IMR-90 (cell line): Measurements from ENCODE around the gene PTPRN2. TPM values are rescaled to one million over a fixed set of nuclear protein-coding genes. Genes with fewer than 3 reads are reported as not detected.

Source experiments
- ATAC-seq: fragments of 200-7000 bp; cut with Tn5 transposase; 2 replicates; pipeline ENCODE4 v1.9.1; 2020; ENCODE audit warnings: low read depth, mild to moderate bottlenecking, moderate library complexity
- BruUV-seq: library from RNA; stranded (reverse); fragments of 400-500 nt; replicated peaks from 2 replicates; lab custom pipeline; 2021; lab: Mats Ljungman, UMichigan
- CTCF ChIA-PET: fragments of 300-600 bp; formaldehyde crosslinking; extraction: SDS; loops from one replicate; lab custom pipeline; 2021; ENCODE audit warnings: antibody characterized with exemption; lab: Yijun Ruan, JAX
- POLR2A ChIA-PET: fragments of 300-600 bp; sonication (Branson Sonifier 250); formaldehyde crosslinking; loops from one replicate; lab custom pipeline; 2022; ENCODE audit warnings: antibody characterized with exemption; ENCODE audit not compliant: unreplicated experiment; lab: Charles Lee
- DNase-seq: peaks from one replicate; pipeline ENCODE4 v3.0.0; 2013
- H2AFZ ChIP-seq: replicated peaks from 2 replicates; pipeline ENCODE3; 2013; ENCODE audit warnings: low read length, mild to moderate bottlenecking; ENCODE audit not compliant: poor library complexity
- H2AK5ac ChIP-seq: 2 replicates; pipeline ENCODE4 v1.6.1; 2013; ENCODE audit warnings: low read depth, low read length, inconsistent platforms
- H2AK9ac ChIP-seq: replicated peaks from 2 replicates; pipeline ENCODE3; 2013; ENCODE audit warnings: mild to moderate bottlenecking, low read depth, low read length, moderate library complexity; ENCODE audit not compliant: poor library complexity
- H2BK120ac ChIP-seq: 2 replicates; pipeline ENCODE4 v1.6.1; 2013; ENCODE audit warnings: low read depth, low read length, inconsistent platforms
- H2BK15ac ChIP-seq: 3 replicates; pipeline ENCODE4 v1.6.1; 2013; ENCODE audit warnings: low read depth, low read length, inconsistent platforms
- H2BK20ac ChIP-seq: 2 replicates; pipeline ENCODE4 v1.6.1; 2013; ENCODE audit warnings: low read depth, mild to moderate bottlenecking, inconsistent platforms, low read length, moderate library complexity
- H2BK5ac ChIP-seq: 2 replicates; pipeline ENCODE4 v1.6.1; 2013; ENCODE audit warnings: mild to moderate bottlenecking, low read depth, low read length, inconsistent platforms; ENCODE audit not compliant: poor library complexity, severe bottlenecking
- H3K14ac ChIP-seq: replicated peaks from 2 replicates; pipeline ENCODE4 v1.6.1; 2013; ENCODE audit warnings: low read depth, low read length, inconsistent platforms
- H3K18ac ChIP-seq: 2 replicates; pipeline ENCODE4 v1.6.1; 2013; ENCODE audit warnings: low read depth, low read length, control low read depth
- H3K23ac ChIP-seq: 2 replicates; pipeline ENCODE4 v1.6.1; 2013; ENCODE audit warnings: low read depth, low read length, inconsistent platforms
- H3K27ac ChIP-seq: 2 replicates; pipeline ENCODE4 v1.5.1; 2013; ENCODE audit warnings: mild to moderate bottlenecking, control low read depth, low read length; ENCODE audit not compliant: insufficient read depth
- H3K27me3 ChIP-seq: 2 replicates; pipeline ENCODE4 v1.6.1; 2013; ENCODE audit warnings: low read length; ENCODE audit not compliant: control insufficient read depth, insufficient read depth
- H3K36me3 ChIP-seq: 2 replicates; pipeline ENCODE4 v1.6.1; 2013; ENCODE audit warnings: low read length, mixed read lengths; ENCODE audit not compliant: control insufficient read depth, insufficient read depth
- H3K4ac ChIP-seq: 2 replicates; pipeline ENCODE4 v1.6.1; 2013; ENCODE audit warnings: low read depth, low read length, inconsistent platforms
- H3K4me1 ChIP-seq: 2 replicates; pipeline ENCODE4 v1.6.1; 2013; ENCODE audit warnings: low read length, mixed read lengths; ENCODE audit not compliant: control insufficient read depth, insufficient read depth
- H3K4me2 ChIP-seq: 2 replicates; pipeline ENCODE4 v1.6.1; 2013; ENCODE audit warnings: low read depth, mild to moderate bottlenecking, control low read depth, low read length, moderate library complexity
- H3K4me3 ChIP-seq: 2 replicates; pipeline ENCODE4 v1.5.1; 2013; ENCODE audit warnings: low read depth, mild to moderate bottlenecking, control low read depth, low read length, moderate library complexity; ENCODE audit not compliant: insufficient read depth
- H3K56ac ChIP-seq: 2 replicates; pipeline ENCODE4 v1.6.1; 2013; ENCODE audit warnings: low read length, inconsistent platforms; ENCODE audit not compliant: insufficient read depth; ENCODE audit errors: extremely low read depth
- H3K79me1 ChIP-seq, 2 experiments: 2 replicates each; pipeline ENCODE4 v1.6.1; 2013; ENCODE audit warnings: low read length in 2 of 2, inconsistent platforms in 1 of 2, low read depth in 1 of 2
- H3K9ac ChIP-seq: 2 replicates; pipeline ENCODE4 v1.6.1; 2013; ENCODE audit warnings: low read depth, low read length, control low read depth
- H3K9me1 ChIP-seq: 2 replicates; pipeline ENCODE4 v1.6.1; 2013; ENCODE audit warnings: low read length, inconsistent platforms; ENCODE audit not compliant: insufficient read depth
- H3K9me3 ChIP-seq: 2 replicates; pipeline ENCODE4 v1.6.1; 2013; ENCODE audit warnings: low read length; ENCODE audit not compliant: control insufficient read depth, insufficient read depth
- H4K20me1 ChIP-seq: 2 replicates; pipeline ENCODE4 v1.6.1; 2013; ENCODE audit warnings: low read length, inconsistent platforms; ENCODE audit not compliant: insufficient read depth
- H4K5ac ChIP-seq: 2 replicates; pipeline ENCODE4 v1.6.1; 2013; ENCODE audit warnings: mild to moderate bottlenecking, low read depth, low read length, control low read depth
- H4K8ac ChIP-seq, 2 experiments: 2 replicates each; pipeline ENCODE4 v1.6.1; 2013; ENCODE audit warnings: low read depth in 2 of 2, low read length in 2 of 2, control low read depth in 1 of 2, inconsistent platforms in 1 of 2
- H4K91ac ChIP-seq: 2 replicates; pipeline ENCODE4 v1.6.1; 2013; ENCODE audit warnings: low read depth, low read length, inconsistent platforms; ENCODE audit not compliant: insufficient read depth
- CEBPB ChIP-seq: IDR thresholded peaks from 2 replicates; pipeline ENCODE4 v1.6.1; 2012; ENCODE audit warnings: low read depth, low read length, improper control_type of control experiment
- WGBS, 2 experiments: methylation state at CpG; one replicate each; pipeline versions ENCODE4 v1.1.5 to v1.1.7; 2013; ENCODE audit warnings: missing lambda C conversion rate in 2 of 2; ENCODE audit not compliant: insufficient read length in 1 of 2; ENCODE audit errors: extremely low coverage in 2 of 2; 5-methylcytosine and 5-hydroxymethylcytosine counted together
- dilution Hi-C: fragments of 300-500 bp; cut with HindIII; formaldehyde crosslinking; loops from one replicate; pipeline ENCODE4 v1.14.3; 2018; ENCODE audit warnings: low sequenced_read_pairs; ENCODE audit not compliant: unreplicated experiment
- in situ Hi-C: fragments of 300-500 bp; cut with MboI; formaldehyde crosslinking; loops from 3 replicates; pipeline ENCODE4 v1.14.3; 2019; ENCODE audit warnings: low sequenced_read_pairs, inconsistent platforms, mixed read lengths
- intact Hi-C: fragments of 100-400 bp; cut with micrococcal nuclease; formaldehyde crosslinking; loops from 2 replicates; pipeline ENCODE4 v1.10.0; 2022
- polyA plus RNA-seq, 3 experiments: library from polyadenylated mRNA; depleted of rRNA; stranded (reverse); fragments of >200 nt; gene quantifications; 2 replicates each; pipeline ENCODE4 v1.2.3, GENCODE V29; 2012; ENCODE audit warnings: low replicate concordance in 1 of 3
- total RNA-seq: library from RNA; depleted of rRNA; stranded (reverse); fragments of >200 nt; gene quantifications from 2 replicates; pipeline ENCODE4 v1.2.3, GENCODE V29; 2012
- TF ChIP-seq, protein P1 (sequence below): conservative IDR thresholded peaks from 2 replicates; pipeline ENCODE4 v1.5.1; 2012; ENCODE audit warnings: mild to moderate bottlenecking, low read depth, low read length, improper control_type of control experiment

Gene PTPRN2
- total and polyA plus RNA-seq, 2 of the 4 experiments (the other 2 are of a cell fraction), result 0.03 TPM; not detected in 1

DNA sequence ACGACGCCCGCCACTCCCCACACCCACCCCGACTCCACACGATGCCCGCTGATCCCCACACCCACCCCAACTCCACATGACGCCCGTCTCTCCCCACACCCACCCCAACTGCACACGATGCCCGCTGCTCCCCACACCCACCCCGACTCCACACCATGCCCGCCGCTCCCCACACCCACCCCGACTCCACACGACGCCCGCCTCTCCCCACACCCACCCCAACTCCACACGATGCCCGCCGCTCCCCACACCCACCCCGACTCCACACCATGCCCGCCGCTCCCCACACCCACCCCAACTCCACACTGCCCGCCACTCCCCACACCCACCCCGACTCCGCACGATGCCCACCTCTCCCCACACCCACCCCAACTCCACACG is 933.8 kb downstream of the PTPRN2 start:
- Histone ChIP-seq H3K36me3 (no peaks in the 10 kb centered on the region), H2BK15ac (no peak overlapping the region), H4K8ac (no peak overlapping the region), H3K18ac (no peak overlapping the region), H4K91ac (no peak overlapping the region), H3K27ac (no peak overlapping the region), H2BK20ac (no peak overlapping the region), H4K5ac (no peak overlapping the region), H3K27me3 (no peaks in the 10 kb centered on the region), H2BK5ac (no peak overlapping the region), H3K4me1 (no peaks in the 10 kb centered on the region), H3K4ac (no peak overlapping the region), H3K9ac (no peak overlapping the region), H3K56ac (no peak overlapping the region), H3K9me1 (no peaks in the 10 kb centered on the region), H2AK5ac (no peak overlapping the region), H3K4me3 (no peak overlapping the region), H2AK9ac (no peak overlapping the region), H3K4me2 (no peak overlapping the region), H3K9me3 (peaks cover 60% of the 10 kb centered on the region), H2AFZ (no peak overlapping the region), H3K79me1 (no peaks in the 10 kb centered on the region), H3K23ac (no peak overlapping the region), H3K14ac (no peak overlapping the region), H2BK120ac (no peak overlapping the region), H4K20me1 (no peaks in the 10 kb centered on the region)
- DNase-seq (no peak), ATAC-seq (no peak)
- ChIA-PET CTCF (no interaction called here), POLR2A (no interaction called here)
- TF ChIP-seq, protein P1, sequence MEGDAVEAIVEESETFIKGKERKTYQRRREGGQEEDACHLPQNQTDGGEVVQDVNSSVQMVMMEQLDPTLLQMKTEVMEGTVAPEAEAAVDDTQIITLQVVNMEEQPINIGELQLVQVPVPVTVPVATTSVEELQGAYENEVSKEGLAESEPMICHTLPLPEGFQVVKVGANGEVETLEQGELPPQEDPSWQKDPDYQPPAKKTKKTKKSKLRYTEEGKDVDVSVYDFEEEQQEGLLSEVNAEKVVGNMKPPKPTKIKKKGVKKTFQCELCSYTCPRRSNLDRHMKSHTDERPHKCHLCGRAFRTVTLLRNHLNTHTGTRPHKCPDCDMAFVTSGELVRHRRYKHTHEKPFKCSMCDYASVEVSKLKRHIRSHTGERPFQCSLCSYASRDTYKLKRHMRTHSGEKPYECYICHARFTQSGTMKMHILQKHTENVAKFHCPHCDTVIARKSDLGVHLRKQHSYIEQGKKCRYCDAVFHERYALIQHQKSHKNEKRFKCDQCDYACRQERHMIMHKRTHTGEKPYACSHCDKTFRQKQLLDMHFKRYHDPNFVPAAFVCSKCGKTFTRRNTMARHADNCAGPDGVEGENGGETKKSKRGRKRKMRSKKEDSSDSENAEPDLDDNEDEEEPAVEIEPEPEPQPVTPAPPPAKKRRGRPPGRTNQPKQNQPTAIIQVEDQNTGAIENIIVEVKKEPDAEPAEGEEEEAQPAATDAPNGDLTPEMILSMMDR, result no peak
- no peak for TF ChIP-seq CEBPB
- dilution Hi-C loops, result no loop called here
- 63% methylated on average over 4 of the region's 28 CpGs; no CpG with 5 or more reads in 1 of the 2 experiments for WGBS, 2 experiments
- no TSS peak for BruUV-seq
- intact Hi-C loops, result no loop called here
- in situ Hi-C loops, result no loop called here
